Hindlimb muscle (tissue), 1 donor: ENCODE measurements around the gene CAP2. TPM values are rescaled to one million over a fixed set of nuclear protein-coding genes. Genes with fewer than 3 reads are reported as not detected.

Experiments
- DNase-seq: peaks from one replicate; pipeline ENCODE4 v3.0.0-alpha.2; 2013
- polyA plus RNA-seq: library from polyadenylated mRNA; unstranded; fragments of 120-200 nt; gene quantifications from one replicate; pipeline ENCODE4 v1.2.1, GENCODE V29; 2013; ENCODE audit not compliant: insufficient read length

CAP2 gene
- polyA plus RNA-seq, 1 donor = 213 TPM

DNA sequence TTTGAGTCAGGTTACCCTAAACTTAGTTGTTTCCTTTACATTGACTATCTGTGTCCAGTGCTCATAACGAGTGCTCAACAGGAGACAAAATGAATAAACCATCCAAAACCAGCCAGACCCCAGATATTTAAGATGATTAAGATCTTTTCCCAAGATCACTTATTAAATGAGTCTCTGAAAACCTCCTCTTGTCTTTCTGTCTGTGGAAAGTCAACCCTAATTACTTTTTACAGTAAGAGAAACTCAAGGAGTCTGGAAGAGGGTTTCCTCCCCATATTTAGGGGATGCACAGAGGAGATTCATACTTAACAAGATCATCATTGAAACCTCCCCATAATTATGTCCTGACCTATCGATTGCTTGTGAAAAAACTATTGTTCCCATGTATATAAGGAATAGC is 84.0 kb downstream of the CAP2 start:
- DNase-seq = no peak

DNA sequence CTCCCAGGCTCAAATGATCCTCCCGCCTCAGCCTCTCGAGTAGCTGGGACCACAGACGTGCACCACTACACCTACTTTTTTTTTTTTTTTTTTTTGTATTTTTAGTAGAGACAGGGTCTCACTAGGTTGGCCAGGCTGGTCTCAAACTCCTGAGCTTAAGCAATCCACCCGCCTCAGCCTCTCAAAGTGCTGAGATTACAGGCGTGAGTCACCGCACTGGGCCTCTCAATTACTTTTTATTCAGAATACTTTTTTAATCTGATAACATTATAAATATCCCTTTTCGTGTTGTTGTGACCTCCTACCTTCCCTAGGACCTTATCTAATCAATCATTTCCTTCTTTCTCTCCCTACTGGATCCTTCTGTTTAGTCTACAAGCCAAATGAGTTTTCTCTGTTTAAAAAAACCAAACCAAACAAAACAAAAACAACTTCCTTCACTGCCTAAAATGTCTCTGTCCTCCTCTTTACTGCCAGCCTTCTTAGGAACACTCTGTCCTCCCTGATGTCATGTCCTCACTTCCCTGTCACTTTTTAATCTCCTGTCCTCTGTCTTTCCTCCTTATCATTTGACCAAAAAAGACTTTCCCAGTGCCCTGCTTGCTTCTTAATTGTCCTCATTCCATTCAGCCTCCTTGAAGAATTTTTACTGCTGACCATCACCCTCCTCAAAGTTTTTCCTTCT is 85.0 kb downstream of the CAP2 start:
- DNase-seq = no peak

DNA sequence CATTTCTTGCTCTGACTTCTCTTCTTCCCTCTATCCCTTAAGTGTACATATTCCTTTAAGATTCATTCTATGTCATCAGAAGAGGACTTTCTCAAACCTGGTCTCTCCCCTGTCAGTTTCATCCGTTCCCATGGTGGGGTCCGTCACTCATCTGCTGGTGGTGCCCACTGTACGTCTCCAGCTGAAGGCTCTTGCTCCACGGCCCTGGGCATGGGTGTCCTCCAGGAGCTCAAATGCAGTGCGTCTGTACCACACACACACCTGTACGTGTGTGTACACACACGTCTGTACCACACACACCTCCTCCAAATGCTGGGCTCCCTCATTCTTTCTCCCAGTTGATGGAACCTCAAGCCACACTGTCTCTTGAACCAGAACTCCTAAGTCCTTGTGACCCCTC is 85.6 kb downstream of the CAP2 start:
- no peak for DNase-seq

DNA sequence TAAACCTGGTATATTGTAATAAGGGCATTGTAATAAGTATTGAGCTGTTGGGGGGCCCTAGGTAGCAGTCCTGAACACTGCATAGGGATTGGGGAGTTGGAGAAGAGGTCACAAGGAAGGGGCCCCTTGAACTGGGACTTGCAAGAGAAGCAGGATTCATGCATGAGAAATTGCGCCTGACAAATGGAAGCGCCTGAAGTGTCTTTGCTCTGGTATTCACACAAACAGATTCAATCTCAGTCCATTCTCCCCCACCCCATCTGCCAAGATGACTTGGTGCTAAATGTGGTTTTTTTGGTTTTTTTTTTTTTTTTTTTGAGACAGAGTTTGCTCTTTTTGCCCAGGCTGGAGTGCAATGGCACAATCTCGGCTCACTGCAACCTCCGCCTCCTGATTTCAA is 87.1 kb downstream of the CAP2 start:
- DNase-seq = no peak

DNA sequence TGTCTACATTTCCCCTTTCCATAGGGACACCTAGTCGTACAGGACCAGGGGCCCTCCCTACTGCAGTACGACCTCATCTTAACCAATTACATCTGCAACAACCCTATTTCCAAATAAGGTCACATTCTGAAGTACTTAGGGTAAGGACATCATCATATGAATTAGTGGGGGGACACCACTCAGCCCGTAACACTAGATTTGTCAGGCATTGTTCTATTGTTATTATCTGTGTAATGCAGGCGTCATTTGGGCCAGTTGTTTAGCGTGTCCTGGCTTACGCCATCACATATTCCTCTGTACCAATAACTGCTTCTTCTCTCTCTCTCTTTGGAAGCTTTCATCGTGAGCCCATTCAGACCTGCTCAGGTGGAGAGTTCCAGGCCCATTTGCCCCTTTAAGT is 89.3 kb downstream of the CAP2 start:
- DNase-seq = no peak

DNA sequence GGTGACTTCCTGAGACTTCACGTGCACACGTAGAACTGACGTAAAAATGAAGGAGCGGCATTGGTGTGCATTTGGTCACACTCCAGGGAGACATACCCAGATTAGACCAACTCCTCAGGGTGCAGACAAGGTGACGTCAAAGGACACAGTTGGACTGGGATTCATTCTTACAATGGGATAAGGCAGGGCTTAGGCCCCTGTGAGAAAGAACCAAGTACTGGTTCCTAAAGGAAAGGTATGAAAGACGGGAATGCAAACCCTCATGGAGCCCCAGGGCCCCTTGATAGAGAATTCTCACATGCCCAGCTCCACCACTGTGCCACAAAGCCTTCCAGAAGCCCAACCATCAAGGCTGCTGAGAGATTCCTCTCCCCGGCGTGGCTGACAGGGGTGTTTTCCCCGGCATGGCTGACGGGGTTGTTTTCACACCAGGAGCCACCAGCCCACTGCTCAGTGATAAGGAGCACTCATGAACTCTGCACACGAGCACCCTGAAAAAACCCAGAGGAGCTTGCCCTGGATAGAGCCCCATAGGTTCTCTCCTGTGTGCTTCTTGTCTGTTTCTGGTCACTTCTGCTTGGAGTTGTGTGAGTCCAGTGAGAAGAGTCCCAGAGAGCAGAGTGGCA is 90.1 kb downstream of the CAP2 start:
- DNase-seq = no peak

DNA sequence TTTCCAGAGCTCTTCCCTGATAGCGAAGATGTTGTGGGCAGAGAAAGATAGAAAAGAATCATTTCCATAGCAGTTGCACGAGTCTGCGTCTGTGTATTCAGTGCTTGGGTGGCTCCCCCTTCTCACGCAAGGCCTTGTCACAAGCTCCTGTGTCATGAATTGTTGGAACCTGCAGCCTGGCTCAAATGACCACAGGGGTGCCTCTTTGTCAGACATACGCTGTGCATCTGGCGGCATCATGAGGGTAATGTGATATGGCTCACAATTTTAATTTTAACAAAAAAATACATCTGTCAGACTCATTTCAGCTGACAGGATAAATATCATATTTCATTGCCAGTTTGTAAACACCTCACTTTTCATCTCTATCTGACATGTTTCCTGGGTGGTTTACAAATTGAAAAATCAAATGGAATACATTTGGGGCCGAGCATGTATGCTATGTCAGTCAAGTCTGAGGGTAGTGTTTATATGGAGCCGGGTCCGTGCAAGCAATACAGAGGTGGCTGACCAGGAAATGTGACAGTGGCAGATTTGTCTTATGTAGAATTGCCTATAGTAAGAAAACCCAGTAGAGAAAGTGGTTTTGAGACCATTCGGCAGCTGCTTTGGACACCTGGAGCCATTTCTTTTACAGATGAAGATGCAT is 90.9 kb downstream of the CAP2 start:
- no peak for DNase-seq

DNA sequence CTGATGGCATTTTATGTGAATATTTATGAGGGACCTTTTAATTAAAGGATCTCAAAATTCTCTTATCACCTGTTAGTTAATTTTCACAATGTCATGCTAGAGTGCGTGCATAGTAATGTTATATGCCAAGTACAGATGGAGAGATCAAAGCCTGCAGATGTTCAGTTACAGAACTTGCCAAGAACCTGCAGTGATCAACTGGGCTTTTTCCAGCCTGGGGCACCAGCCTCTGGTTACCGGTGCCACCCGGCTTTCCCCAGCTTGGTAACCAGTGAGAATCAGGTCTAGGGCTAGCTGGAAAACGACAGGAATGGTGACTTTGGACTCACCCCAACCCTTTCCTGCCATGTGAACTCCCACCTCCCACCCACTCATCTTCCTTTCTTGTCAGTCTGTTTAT is 91.8 kb downstream of the CAP2 start:
- DNase-seq = no peak

DNA sequence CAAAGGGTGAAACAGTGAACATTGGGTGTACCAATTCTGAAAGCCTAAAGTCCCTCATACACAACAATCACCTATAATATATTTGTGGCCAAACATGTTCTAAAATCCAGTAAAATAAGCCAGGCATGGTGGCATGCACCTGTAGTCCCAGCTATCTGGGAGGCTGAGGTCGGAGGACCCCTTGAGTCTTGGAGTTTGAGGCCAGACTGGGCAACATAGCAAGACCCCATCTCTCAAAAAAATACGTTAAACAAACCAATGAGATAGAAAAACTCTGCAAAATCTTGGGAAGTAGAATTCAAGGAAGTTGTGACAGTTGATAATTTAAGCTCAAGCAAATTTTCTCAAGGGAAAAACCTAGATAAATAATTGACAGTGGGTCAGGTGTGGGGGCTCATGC is 92.6 kb downstream of the CAP2 start:
- DNase-seq = no peak

DNA sequence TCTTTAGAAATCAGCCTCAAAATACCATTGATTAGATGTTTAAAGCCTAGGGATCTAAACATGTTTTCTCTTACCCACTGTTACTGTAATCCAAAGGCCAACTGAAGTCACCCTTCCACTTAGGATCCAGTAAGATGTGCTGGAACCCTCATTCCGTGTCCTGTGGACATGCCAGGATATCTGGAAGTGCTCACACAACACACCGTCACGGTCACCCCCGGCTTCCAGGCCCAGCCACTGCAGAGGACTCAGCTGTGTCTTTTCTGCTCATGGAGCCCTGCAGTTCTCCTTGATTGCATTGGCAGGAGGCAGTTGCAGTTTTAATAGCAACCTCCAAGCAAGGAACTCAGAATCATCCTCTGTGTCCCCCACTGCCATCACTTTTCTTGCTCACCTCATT is 93.3 kb downstream of the CAP2 start:
- DNase-seq = no peak

DNA sequence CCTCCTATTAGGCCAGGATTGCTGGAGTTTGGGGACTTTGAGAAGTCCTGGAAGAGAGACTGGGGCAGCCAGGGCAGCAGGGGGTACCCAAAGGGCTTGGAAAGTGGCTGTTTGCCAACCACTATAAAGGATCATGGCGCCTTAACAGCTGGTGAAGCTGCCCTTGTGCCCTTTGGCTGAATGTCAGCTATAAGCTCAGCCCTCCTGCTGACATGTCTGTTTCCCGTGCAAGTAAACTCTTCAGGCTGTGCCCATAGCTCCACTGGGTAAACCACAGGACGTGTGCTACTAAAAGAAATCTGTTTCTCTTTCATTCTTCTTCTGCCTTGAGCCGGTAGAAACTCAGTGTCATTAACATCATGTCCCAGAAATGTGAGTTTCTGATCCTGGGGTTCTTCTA is 97.3 kb downstream of the CAP2 start:
- no peak for DNase-seq

DNA sequence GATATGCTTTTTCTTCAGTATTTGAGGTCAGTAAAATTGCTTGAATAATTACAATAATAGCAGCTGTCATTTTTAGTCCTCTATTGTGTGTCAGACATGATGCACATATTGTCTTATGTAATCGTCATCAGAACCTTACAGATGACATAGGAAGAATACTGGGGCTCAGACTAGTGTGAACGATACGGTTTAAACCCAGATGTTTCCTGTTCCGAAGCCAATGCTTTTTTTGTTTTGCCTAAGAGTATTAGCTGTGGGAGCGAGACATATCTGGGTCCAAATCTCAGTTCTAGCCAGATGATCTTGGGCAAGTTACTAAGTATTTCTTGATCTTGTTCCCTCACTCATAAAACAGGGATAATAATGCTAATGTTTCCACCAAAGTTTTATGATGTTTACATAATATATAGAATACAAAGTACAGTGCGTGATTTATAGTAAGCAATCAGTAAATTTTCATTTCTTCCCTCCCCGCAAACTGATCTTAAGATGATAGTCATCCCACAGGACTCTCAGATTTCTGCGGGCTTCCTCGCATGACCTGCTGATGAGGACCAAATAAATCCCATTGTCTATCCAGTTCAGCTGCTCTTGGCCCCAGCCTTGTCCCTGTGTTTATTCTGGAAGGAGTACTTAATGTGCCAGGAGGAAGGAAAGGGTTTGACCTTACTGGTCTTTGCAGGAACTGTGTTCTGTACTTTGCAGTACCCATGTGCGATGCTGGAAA is 98.2 kb downstream of the CAP2 start:
- DNase-seq = no peak

DNA sequence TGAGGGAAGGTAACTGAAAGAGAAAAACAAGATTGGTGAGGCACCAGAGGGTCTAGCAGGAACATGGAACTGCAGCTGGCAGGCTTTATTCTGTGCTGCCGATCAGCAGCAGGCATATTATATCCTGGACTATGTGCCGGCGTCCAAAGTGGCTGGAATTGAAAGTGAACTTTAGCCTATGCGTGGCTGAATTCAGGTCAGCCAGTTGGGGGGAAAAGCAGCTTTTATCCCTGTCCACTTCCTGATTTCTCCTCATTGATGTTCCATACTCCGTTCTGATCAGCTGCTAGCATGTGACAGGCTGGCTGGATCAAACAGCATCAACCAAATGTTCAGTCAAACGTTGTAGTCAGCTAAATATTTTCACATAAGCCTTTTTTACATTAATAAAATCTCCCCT is 99.0 kb downstream of the CAP2 start:
- no peak for DNase-seq

DNA sequence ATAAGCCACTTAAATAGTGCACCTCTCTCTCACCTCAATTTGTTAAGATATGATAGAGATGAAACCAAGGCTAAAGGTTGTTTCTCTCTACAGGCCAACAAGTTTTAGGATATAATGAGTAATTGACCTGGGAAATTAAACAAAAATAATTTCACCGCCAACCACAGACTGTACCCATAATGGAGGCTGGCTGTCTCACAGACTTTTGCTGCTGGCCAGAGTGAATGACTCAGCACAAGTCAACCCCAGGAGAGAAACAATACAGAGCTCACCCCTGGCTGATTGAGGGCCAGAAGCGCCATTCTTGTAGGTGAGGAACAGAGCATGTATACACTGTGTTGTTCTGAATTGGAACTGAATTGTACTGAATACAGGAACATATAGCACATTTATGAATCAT is 99.9 kb downstream of the CAP2 start:
- no peak for DNase-seq

DNA sequence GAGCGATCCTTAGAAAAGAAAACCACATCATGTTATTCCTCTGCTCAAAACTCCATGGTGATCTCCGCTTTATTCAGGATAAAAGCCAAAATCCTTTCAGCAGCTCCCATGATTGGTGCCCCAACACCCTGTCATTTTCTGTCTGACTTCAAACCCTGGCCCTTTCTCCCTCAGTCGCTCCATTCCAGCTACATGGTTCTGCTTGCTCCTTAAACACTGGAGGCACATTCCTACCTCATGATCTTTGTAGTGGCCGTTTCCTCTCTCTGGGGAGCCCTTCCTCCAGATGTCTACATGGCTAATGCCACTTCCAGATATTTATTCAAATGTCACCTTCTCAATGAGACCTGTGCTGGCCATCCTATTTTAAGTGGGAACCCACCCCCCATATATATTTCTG is 100.8 kb downstream of the CAP2 start:
- DNase-seq = no peak

DNA sequence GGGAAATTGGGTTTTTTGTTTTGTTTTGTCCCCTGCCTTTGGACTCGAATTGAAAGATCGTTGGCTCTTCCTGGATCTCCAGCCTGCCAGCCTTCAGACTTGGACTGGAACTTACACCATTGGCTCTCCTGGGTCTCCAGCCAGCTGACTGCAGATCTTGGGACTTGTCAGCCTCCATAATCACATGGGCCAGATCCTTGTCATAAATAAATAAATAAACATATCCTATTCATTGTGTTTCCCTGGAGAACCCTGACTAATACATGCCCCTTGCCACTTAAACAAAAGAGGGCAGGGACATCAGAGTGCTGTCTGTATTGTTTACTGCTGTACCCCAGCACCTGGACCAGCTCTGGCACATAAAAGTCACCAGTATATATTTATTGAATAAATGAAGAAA is 101.5 kb downstream of the CAP2 start:
- no peak for DNase-seq

DNA sequence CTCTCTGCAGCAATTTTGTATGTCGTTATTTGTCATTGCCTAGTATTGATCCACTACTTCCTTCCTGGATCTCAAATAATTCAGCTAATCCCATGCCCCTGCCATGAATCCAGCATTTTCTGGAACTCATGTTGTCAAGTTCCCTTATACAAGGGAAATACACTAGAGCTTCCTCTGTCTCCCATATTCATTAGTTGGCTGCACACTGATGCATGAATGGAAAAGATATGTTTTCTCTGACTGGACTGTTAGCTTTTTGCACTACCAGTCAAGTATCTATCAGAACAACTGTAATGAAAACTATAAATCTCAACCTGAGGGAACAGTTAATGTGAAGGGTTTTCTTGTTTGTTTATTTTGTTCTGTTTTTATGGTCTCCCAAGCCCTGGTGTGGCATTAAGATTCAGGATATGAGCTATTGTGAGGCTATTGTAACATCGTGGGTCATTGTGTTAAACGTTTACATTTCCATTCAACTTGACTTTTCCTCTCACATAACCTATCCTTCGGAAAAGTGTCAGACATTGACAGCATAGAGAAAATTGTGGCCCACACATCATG is 104.2 kb downstream of the CAP2 start:
- DNase-seq = no peak

DNA sequence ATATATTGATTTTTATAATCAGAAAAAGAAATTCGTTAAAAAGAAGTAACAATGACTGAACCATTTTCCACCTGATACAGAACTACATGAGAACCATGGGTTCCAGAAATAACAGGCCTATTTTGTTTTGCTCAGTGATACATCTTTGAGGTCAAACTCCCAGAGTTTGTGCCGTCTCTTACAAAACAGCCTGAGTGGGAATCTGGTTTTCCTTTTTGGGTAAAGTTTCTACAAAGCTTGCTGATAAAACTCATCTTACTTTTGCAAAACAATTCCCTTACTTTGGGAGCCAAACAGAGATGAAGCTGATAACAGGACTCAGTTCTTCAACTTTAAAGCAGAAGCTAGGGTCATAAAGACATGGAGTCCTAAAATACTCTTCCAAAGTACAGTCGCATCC is 108.0 kb downstream of the CAP2 start:
- DNase-seq = no peak

DNA sequence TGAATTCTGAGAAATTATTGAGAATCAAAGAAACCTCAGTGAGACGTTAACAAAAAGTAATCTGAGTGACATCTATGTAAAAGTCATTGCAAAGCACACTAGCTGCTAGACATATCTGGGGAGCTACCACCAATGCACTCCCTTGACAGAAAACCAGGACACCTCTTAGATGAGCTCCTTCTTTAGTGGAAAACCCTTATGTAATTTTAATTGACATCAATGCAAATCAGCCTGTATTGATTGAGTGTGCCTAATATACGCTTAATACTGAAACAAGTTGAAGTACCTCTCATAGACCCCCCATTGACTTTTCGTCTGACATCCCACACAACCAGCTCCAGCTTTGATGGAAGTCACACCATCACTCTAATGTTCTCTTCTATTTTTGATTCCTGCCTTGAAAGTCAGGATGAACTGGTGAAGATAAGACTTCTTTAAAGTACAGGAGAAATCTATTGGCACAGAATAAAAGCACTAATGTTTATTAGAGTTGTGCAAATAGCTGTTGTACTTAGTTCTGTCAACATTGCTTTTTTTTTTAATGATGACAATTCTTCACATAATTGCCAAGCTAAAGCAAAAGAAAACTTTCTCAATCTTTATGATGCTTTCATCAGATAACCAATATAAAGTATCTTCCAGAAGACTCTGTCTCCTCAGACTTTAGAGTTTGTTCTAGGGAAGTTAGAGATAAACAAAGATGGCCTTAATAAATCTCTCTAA is 108.7 kb downstream of the CAP2 start:
- DNase-seq = no peak

DNA sequence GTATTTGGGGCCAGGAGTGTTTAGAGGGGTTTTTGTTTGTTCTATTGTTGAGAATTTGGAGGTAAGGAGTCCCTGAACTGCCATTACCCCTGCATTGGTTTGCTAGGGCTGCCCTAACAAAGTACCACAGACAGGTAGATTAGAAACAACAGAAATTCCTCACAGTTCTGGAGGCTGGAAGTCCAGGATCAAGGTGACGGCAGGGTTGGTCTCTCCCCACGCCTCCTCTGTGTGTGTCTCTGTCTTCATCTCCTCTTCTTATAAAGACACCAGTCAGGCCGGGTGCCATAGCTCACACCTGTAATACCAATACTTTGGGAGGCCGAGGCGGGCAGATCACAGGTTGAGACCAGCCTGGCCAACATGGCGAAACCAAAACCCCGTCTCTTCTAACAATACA is 109.7 kb downstream of the CAP2 start:
- no peak for DNase-seq

DNA sequence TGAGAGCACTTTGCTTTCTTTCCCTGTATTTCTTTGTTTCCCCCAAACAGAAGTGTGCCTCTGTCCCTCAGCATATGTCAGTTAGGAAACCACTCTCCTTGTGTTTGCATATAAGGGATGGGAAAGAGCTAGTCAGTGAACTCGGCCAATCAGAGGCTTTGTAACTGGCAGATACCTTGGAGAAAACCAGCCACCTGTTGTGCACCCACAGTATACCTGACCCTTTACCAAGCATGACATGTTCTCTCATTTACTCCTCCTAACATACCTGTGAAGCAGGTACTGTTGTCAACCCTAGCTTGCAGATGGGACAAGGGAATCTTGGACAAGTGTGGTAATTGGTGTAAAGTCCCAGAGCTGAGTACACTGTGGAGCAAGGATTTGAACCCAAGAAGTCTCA is 110.6 kb downstream of the CAP2 start:
- DNase-seq = no peak

DNA sequence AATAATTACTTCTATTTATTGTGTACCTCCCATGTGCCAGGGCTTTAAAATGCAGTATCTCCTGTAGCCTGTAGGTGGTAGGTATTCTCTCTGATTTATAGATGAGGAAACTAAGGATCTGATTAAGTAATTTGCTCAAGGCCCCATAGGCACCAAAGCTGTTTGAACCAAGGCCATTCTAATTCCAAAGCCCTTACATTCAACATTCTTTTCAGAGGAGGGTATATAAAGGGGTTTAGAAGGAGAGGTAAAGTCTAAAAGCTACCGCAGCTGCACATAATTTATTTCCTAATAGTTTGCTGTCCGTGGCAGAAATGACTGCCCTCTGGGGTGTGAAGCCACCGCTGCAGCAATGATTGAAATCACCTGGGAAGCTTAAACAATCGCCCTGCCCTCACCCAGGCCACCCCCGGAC is 111.7 kb downstream of the CAP2 start:
- DNase-seq = no peak
